CD4-positive, alpha-beta T cell treated with Interleukin-10 for 1 hour (primary cell): ENCODE measurements around the gene BCL6B.
"Not testable (repeated sequence)": the region's sequence is repeated elsewhere in the genome, so short reads cannot be mapped to it uniquely, and the experiment has no call there.

ENCODE experiments used
- DNase-seq: peaks from one replicate; pipeline ENCODE4 v3.0.0-alpha.2; 2020

Gene BCL6B, protein sequence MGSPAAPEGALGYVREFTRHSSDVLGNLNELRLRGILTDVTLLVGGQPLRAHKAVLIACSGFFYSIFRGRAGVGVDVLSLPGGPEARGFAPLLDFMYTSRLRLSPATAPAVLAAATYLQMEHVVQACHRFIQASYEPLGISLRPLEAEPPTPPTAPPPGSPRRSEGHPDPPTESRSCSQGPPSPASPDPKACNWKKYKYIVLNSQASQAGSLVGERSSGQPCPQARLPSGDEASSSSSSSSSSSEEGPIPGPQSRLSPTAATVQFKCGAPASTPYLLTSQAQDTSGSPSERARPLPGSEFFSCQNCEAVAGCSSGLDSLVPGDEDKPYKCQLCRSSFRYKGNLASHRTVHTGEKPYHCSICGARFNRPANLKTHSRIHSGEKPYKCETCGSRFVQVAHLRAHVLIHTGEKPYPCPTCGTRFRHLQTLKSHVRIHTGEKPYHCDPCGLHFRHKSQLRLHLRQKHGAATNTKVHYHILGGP

GRCh38 chr17:7022781-7023571 is at the start of gene BCL6B:
TSS of gene BCL6B (plus strand) at chr17:7023050. CDS start at chr17:7023672, 622 bp downstream.
- DNase-seq: no peak

GRCh38 chr17:6979440-6979839 is 43.4 kb upstream of the BCL6B start:
- not testable (repeated sequence) for DNase-seq

GRCh38 chr17:6981426-6981825 is 41.4 kb upstream of the BCL6B start:
- no peak for DNase-seq

- DNase-seq: no peak
These were observed 37.6 kb upstream of the BCL6B start for GRCh38 chr17:6985266-6985665.

GRCh38 chr17:6986676-6987075 is 36.2 kb upstream of the BCL6B start:
- no peak for DNase-seq

- no peak for DNase-seq
These were observed 33.1 kb upstream of the BCL6B start for GRCh38 chr17:6989779-6990178.

- not testable (repeated sequence) for DNase-seq
These were observed 29.2 kb upstream of the BCL6B start for GRCh38 chr17:6993613-6994056.

DNA sequence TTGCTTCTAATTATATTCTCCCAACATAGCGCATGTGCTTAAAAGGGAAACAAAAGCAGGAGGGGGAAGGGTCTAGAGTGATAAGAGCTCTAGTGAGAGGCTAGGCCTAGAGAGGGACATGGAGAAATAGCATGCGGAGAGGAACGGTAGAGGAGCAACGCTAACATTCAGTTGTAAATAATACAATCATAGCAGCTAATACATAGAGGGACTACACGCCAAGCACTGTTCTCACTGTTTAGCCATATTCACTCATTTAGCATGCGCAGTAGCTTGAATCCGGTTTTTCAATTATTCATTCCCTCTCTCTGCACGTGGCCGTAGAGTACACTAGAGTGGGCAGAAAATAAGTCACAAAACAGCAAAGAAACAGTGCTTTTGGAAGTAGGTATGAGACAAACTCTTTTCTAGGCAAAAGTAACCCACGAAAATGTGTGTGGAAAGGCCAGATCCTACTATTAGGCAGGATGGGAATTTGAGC is 28.7 kb upstream of the BCL6B start:
- no peak for DNase-seq

- DNase-seq: no peak
These were observed 28.1 kb upstream of the BCL6B start for GRCh38 chr17:6994666-6995256.

GRCh38 chr17:6995500-6996255 is 27.2 kb upstream of the BCL6B start, which contains the start of gene ALOX12:
TSS of gene ALOX12 (plus strand) at chr17:6996049. CDS start at chr17:6996118, 69 bp downstream.
- DNase-seq: no peak

GRCh38 chr17:6996256-6997011 is 26.4 kb upstream of the BCL6B start:
- no peak for DNase-seq

- DNase-seq: no peak
These were observed 25.7 kb upstream of the BCL6B start for GRCh38 chr17:6997171-6997570.

- no peak for DNase-seq
These were observed 23.9 kb upstream of the BCL6B start for GRCh38 chr17:6998855-6999508.

DNA sequence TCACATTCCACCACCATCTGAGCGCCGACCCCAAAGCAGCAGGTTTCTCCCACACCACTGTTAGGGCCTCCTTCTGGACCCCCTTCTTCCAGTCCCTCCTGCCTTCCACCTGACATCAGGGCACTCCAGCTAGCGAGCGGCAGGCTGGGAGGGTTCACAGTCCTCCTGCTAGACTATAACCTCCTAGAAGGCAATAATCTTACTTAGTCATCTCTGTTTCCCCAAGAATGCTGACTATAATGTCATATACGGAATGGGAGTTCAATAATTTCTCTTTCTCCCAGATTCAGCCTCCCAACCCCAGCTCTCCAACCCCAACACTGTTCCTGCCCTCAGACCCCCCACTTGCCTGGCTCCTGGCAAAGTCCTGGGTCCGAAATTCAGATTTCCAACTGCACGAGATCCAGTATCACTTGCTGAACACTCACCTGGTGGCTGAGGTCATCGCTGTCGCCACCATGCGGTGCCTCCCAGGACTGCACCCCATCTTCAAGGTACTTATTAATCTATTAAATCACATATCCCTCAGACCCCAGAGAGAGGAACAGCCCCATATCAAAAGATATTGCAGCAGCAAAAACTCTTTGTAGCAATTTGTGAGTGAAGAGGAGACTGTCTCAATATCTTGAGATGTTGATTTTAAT is 21.4 kb upstream of the BCL6B start:
- DNase-seq: peak; percentile 53

DNA sequence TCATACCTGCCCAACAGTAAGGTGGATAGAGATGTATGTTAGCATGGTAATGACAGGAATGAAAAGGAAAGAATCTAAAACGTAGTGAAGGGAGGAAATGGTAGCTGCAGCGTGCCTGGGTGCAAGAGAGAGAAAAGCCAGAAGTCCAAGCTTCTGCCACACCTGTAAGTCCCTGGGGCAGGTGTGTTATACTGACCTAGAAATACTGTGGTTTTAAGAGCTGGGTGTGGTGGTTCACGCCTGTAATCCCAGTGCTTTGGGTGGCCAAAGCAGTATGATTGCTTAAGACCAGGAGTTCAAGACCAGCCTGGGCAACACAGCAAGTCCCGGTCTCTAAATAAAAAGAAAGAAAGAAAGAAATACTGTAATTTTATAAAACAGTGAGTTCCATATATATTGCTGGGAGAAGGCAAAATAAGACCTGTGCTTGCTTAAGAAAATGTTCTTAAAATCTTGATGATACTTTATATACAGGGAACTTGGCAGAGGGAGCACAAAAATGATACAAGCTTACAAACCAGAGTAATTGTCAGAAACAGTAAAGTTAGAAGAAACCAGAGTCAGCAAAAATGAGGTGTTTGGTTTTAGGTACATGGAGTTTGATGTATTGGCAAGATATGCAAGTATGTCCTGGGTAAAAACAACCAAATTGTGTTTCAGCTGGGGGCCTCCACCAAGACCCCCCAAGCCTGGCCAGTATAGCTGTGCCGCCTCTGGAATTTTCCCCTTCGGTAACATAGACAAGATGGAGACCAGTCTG is 20.4 kb upstream of the BCL6B start:
- no peak for DNase-seq

- DNase-seq: no peak
These were observed 19.1 kb upstream of the BCL6B start for GRCh38 chr17:7003745-7004144.

GRCh38 chr17:7004398-7005253 is 18.2 kb upstream of the BCL6B start:
- peak; percentile 87 for DNase-seq

DNA sequence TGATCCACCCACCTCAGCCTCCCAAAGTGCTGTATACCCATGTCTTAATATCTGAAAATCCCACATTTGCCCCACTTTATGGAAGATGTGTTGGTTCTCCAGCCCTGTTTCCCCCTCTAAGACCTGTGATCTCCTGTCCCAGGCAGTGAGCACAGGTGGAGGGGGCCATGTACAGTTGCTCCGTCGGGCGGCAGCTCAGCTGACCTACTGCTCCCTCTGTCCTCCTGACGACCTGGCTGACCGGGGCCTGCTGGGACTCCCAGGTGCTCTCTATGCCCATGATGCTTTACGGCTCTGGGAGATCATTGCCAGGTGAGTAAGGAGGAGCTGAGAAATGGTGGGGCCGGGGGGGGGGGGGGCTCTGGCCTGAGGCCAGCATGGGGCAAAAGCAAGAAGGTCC is 17.1 kb upstream of the BCL6B start:
- no peak for DNase-seq

GRCh38 chr17:7007143-7007542 is 15.7 kb upstream of the BCL6B start:
- no peak for DNase-seq
